PC-3 (cell line): ENCODE data around the gene CACNA1C. TPM values are rescaled to one million over a fixed set of nuclear protein-coding genes. Genes with fewer than 3 reads are reported as not detected.

Experiments
- ATAC-seq: fragments of 200-7000 bp; cut with Tn5 transposase; 2 replicates; pipeline ENCODE4 v1.9.1; 2020; ENCODE audit warnings: mild to moderate bottlenecking, moderate library complexity
- BruUV-seq: library from RNA; stranded (reverse); fragments of 400-500 nt; replicated peaks from 2 replicates; lab custom pipeline; 2021; lab: Mats Ljungman, UMichigan
- CTCF ChIA-PET: fragments of 300-600 bp; sonication (Branson Sonifier 250); formaldehyde crosslinking; loops from one replicate; lab custom pipeline; 2022; ENCODE audit warnings: antibody characterized with exemption; lab: Charles Lee
- POLR2A ChIA-PET: fragments of 300-600 bp; sonication (Branson Sonifier 250); formaldehyde crosslinking; loops from one replicate; lab custom pipeline; 2022; ENCODE audit warnings: antibody characterized with exemption; ENCODE audit not compliant: unreplicated experiment; lab: Charles Lee
- DNase-seq: peaks from one replicate; pipeline ENCODE4 v3.0.0-alpha.2; 2015
- H2AFZ ChIP-seq: fragments of 300-600 bp; sonication (generic); 2 replicates; pipeline ENCODE4 v1.6.0; 2016; ENCODE audit warnings: antibody characterized with exemption, low read length
- H3F3A ChIP-seq: fragments of 300-600 bp; sonication (generic); one replicate; pipeline ENCODE4 v1.6.0; 2017; ENCODE audit warnings: antibody characterized with exemption, low read length, control low read depth, mild to moderate bottlenecking; ENCODE audit not compliant: unreplicated experiment
- H3K27ac ChIP-seq: fragments of 300-600 bp; sonication (generic); 2 replicates; pipeline ENCODE4 v1.5.1; 2016; ENCODE audit warnings: mild to moderate bottlenecking, low read length
- H3K27me3 ChIP-seq: fragments of 300-600 bp; sonication (generic); 2 replicates; pipeline ENCODE4 v1.6.1; 2016; ENCODE audit warnings: low read length, mixed read lengths
- H3K36me3 ChIP-seq: fragments of 300-600 bp; sonication (generic); 2 replicates; pipeline ENCODE4 v1.6.1; 2016; ENCODE audit warnings: low read depth, mixed run types, low read length, mixed read lengths
- H3K4me1 ChIP-seq: fragments of 300-600 bp; sonication (generic); 2 replicates; pipeline ENCODE4 v1.5.1; 2016; ENCODE audit warnings: low read length; ENCODE audit not compliant: insufficient read depth
- H3K4me2 ChIP-seq: fragments of 300-600 bp; sonication (generic); 2 replicates; pipeline ENCODE4 v1.6.0; 2016; ENCODE audit warnings: low read length
- H3K4me3 ChIP-seq: fragments of 300-600 bp; sonication (generic); 2 replicates; pipeline ENCODE4 v1.5.1; 2016; ENCODE audit warnings: mild to moderate bottlenecking, low read length, mixed read lengths
- H3K79me2 ChIP-seq: fragments of 300-600 bp; sonication (generic); 2 replicates; pipeline ENCODE4 v1.6.1; 2017; ENCODE audit warnings: low read length, mixed read lengths
- H3K9ac ChIP-seq: fragments of 300-600 bp; sonication (generic); 2 replicates; pipeline ENCODE4 v1.6.0; 2016; ENCODE audit warnings: mild to moderate bottlenecking, low read length
- H3K9me2 ChIP-seq: fragments of 300-600 bp; sonication (generic); replicated peaks from 2 replicates; pipeline ENCODE4 v1.6.1; 2016; ENCODE audit warnings: mixed run types, low read length, mixed read lengths
- H3K9me3 ChIP-seq: fragments of 300-600 bp; sonication (generic); 2 replicates; pipeline ENCODE4 v1.6.1; 2016; ENCODE audit warnings: low read length, mixed read lengths
- H4K20me1 ChIP-seq: fragments of 300-600 bp; sonication (generic); 2 replicates; pipeline ENCODE4 v1.6.1; 2016; ENCODE audit warnings: low read length, mixed read lengths
- CTCF ChIP-seq: fragments of 300-600 bp; sonication (generic); conservative IDR thresholded peaks from 2 replicates; pipeline ENCODE4 v1.5.1; 2017; ENCODE audit warnings: antibody characterized with exemption, low read depth, mild to moderate bottlenecking, low read length
- EZH2 ChIP-seq: fragments of 300-600 bp; sonication (generic); IDR thresholded peaks from one replicate; pipeline ENCODE4 v1.6.1; 2017; ENCODE audit warnings: antibody characterized with exemption, mild to moderate bottlenecking, low read length; ENCODE audit not compliant: unreplicated experiment
- EZH2phosphoT487 ChIP-seq: fragments of 300-600 bp; sonication (generic); IDR thresholded peaks from 2 replicates; pipeline ENCODE4 v1.6.1; 2018; ENCODE audit warnings: mild to moderate bottlenecking, antibody characterized with exemption, low read length, borderline replicate concordance
- intact Hi-C: fragments of 100-400 bp; cut with micrococcal nuclease; formaldehyde crosslinking; loops from 2 replicates; pipeline ENCODE4 v1.9.0; 2023
- total RNA-seq: library from RNA; depleted of rRNA; stranded (reverse); fragments of >200 nt; gene quantifications from 2 replicates; pipeline ENCODE4 v1.2.3, GENCODE V29; 2014

CACNA1C gene
- total RNA-seq, 1 experiment from 2014 or later, result not detected

GRCh38 chr12:2507814-2508213 lies 455.0 kb downstream of the CACNA1C start:
- Histone ChIP-seq H4K20me1 (no peaks in the 10 kb centered on the region), H3K9me2 (no peaks in the 10 kb centered on the region), H3K27me3 (peaks cover 40% of the 10 kb centered on the region), H3K9ac (no peak overlapping the region), H3K4me3 (no peak overlapping the region), H2AFZ (no peak overlapping the region), H3K4me2 (no peak overlapping the region), H3K27ac (no peak overlapping the region), H3K4me1 (no peaks in the 10 kb centered on the region), H3F3A (no peaks in the 10 kb centered on the region), H3K79me2 (no peaks in the 10 kb centered on the region), H3K9me3 (no peaks in the 10 kb centered on the region), H3K36me3 (no peaks in the 10 kb centered on the region)
- DNase-seq (no peak), ATAC-seq (no peak)
- ChIA-PET POLR2A (no interaction called here), CTCF (no interaction called here)
- TF ChIP-seq EZH2phosphoT487 (no peak), CTCF (no peak), EZH2 (no peak)
- intact Hi-C loops, result no loop called here
- no TSS peak for BruUV-seq

DNA sequence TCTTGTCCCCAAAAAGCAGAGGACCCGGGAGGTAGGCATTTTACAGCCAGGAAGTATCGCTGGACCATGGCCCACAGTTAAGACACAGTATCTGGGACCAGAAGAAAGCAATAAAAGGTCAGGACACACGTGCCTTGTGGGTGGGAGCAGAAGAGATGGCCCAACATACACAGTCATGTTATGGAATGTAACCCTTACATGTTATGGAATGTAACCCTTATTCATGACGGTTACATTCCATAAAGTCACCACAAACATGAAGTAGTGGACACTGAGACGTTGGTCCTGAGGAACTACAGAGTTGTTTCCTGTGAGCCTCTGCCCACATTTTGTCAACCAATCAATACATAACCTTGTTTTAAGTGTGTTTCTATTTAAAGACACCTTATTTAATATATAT lies 456.4 kb downstream of the CACNA1C start:
- ChIA-PET POLR2A (no interaction called here), CTCF (no interaction called here)
- Histone ChIP-seq H3K27ac (no peak overlapping the region), H4K20me1 (no peaks in the 10 kb centered on the region), H3F3A (no peaks in the 10 kb centered on the region), H3K9me3 (no peaks in the 10 kb centered on the region), H3K36me3 (no peaks in the 10 kb centered on the region), H3K9ac (no peak overlapping the region), H3K9me2 (no peaks in the 10 kb centered on the region), H3K4me1 (no peaks in the 10 kb centered on the region), H3K27me3 (peaks cover 41% of the 10 kb centered on the region), H3K4me3 (no peak overlapping the region), H2AFZ (no peak overlapping the region), H3K79me2 (no peaks in the 10 kb centered on the region), H3K4me2 (no peak overlapping the region)
- TF ChIP-seq EZH2phosphoT487, result no peak
- no peak for TF ChIP-seq EZH2
- no peak for TF ChIP-seq CTCF
- ATAC-seq (no peak), DNase-seq (no peak)
- BruUV-seq, result no TSS peak
- intact Hi-C loops, result no loop called here

- Histone ChIP-seq H3K36me3 (no peaks in the 10 kb centered on the region), H3K9me2 (no peaks in the 10 kb centered on the region), H2AFZ (no peak overlapping the region), H3F3A (no peaks in the 10 kb centered on the region), H3K27me3 (peaks cover 44% of the 10 kb centered on the region), H3K9ac (no peak overlapping the region), H3K27ac (no peak overlapping the region), H3K79me2 (no peaks in the 10 kb centered on the region), H3K4me2 (no peak overlapping the region), H4K20me1 (no peaks in the 10 kb centered on the region), H3K9me3 (no peaks in the 10 kb centered on the region), H3K4me3 (no peak overlapping the region), H3K4me1 (no peaks in the 10 kb centered on the region)
- CTCF ChIA-PET, result no interaction called here
- intact Hi-C loops, result no loop called here
- no peak for ATAC-seq
- POLR2A ChIA-PET, result no interaction called here
- no peak for DNase-seq
- TF ChIP-seq EZH2phosphoT487 (no peak), EZH2 (no peak), CTCF (no peak)
- BruUV-seq, result no TSS peak
Measured at GRCh38 chr12:2510045-2510444, 457.3 kb downstream of the CACNA1C start.
